ENCODE results near the gene BBS4. TPM values are rescaled to one million over a fixed set of nuclear protein-coding genes. Genes with fewer than 3 reads are reported as not detected.

Gene BBS4
- total and polyA plus RNA-seq, 8 donors, result 8.6 to 19.2 (median 10.4) TPM

Other genes starting within 250 kb of the BBS4 start
- 10 to 100 TPM; 59.7 to 91.3 (median 68.8) TPM for gene ARIH1, start 211.9 kb upstream of the BBS4 start, total RNA-seq
- 10 to 100 TPM; 11.5 to 22.5 TPM for gene ARIH1, start 211.9 kb upstream of the BBS4 start, polyA plus RNA-seq
- gene GOLGA6B, start 31.5 kb upstream of the BBS4 start, total RNA-seq, result not detected
- not detected for gene GOLGA6B, start 31.5 kb upstream of the BBS4 start, polyA plus RNA-seq
- under 1 TPM in 1 of 6 donors, not detected in 5; 0.12 TPM for gene HIGD2B, start within 50 bp of the BBS4 start, total RNA-seq
- gene HIGD2B, start within 50 bp of the BBS4 start, polyA plus RNA-seq, result not detected
- gene ADPGK, start 97.6 kb downstream of the BBS4 start, total RNA-seq, result 10 to 100 TPM; 22.9 to 32.9 (median 25.6) TPM
- 10 to 100 TPM; 32.6 to 43.3 TPM for gene ADPGK, start 97.6 kb downstream of the BBS4 start, polyA plus RNA-seq